Tibial nerve (tissue), 4 donors: ENCODE results near the gene PHF12. TPM values are rescaled to one million over a fixed set of nuclear protein-coding genes. Genes with fewer than 3 reads are reported as not detected.

Source experiments
- DNase-seq, 2 donors: peaks; one replicate each; pipeline ENCODE4 v3.0.0-alpha.2; 2019; ENCODE audit warnings: low spot score in 2 of 2
- H3K27ac ChIP-seq, 4 donors: fragments of 200-600 bp; sonication (generic) in 3 of 4; one replicate each; pipeline ENCODE4 v1.5.1; 2017 to 2019; ENCODE audit warnings: mild to moderate bottlenecking in 1 of 4
- H3K27me3 ChIP-seq, 2 donors: fragments of 200-600 bp; sonication (generic) in 1 of 2; one replicate each; pipeline versions ENCODE4 v1.5.1 to v1.6.0; 2017 to 2019
- H3K36me3 ChIP-seq, 3 donors: fragments of 200-600 bp; sonication (generic); one replicate each; pipeline ENCODE4 v1.5.1; 2018 to 2019
- H3K4me1 ChIP-seq, 4 donors: fragments of 200-600 bp; sonication (generic) in 3 of 4; one replicate each; pipeline ENCODE4 v1.5.1; 2017 to 2019
- H3K4me3 ChIP-seq, 4 donors: fragments of 200-600 bp; sonication (generic) in 3 of 4; one replicate each; pipeline ENCODE4 v1.5.1; 2017 to 2019; ENCODE audit warnings: mild to moderate bottlenecking in 1 of 4, moderate library complexity in 1 of 4
- H3K9me3 ChIP-seq, 4 donors: fragments of 200-600 bp; sonication (generic) in 3 of 4; one replicate each; pipeline ENCODE4 v1.5.1; 2017 to 2019
- CTCF ChIP-seq, 5 experiments: fragments of 200-600 bp in 3 of 5; fragments of 450-650 bp in 2 of 5; sonication (generic) in 3 of 5; IDR thresholded peaks; one replicate each; pipeline ENCODE4 v1.5.1; 2016 to 2019; ENCODE audit warnings: antibody characterized with exemption in 5 of 5, mild to moderate bottlenecking in 3 of 5, moderate library complexity in 2 of 5
- EP300 ChIP-seq, 2 donors: sonication (generic); formaldehyde crosslinking; IDR thresholded peaks; one replicate each; pipeline ENCODE4 v1.6.1; 2017; ENCODE audit warnings: antibody characterized with exemption in 2 of 2, mild to moderate bottlenecking in 1 of 2
- POLR2A ChIP-seq, 2 donors: fragments of 450-650 bp; IDR thresholded peaks; one replicate each; pipeline ENCODE4 v1.6.1; 2017; ENCODE audit warnings: antibody characterized with exemption in 2 of 2, mild to moderate bottlenecking in 2 of 2, moderate library complexity in 2 of 2
- WGBS, 2 donors: methylation state at CpG; one replicate each; pipeline ENCODE4 v1.1.5; 2018; 5-methylcytosine and 5-hydroxymethylcytosine counted together
- total RNA-seq, 4 donors: library from RNA; depleted of rRNA; stranded (reverse); fragments of >200 nt; gene quantifications; one replicate each; pipeline ENCODE4 v1.1.0, GENCODE V29; 2016

Gene PHF12
- total RNA-seq, 4 donors from 2014 or later = 45.7 to 95.1 (median 49.6) TPM

- Histone ChIP-seq H3K27ac (no peak overlapping the region), H3K9me3 (no peaks in the 10 kb centered on the region), H3K4me1 (peaks cover 0 to 11% (median 0%) of the 10 kb centered on the region in 4 donors), H3K27me3 (peaks cover 0 to 36% of the 10 kb centered on the region in 2 donors), H3K36me3 (no peaks in the 10 kb centered on the region), H3K4me3 (no peak overlapping the region)
- 93 to 100% methylated on average over 1 of the region's 1 CpG for WGBS, 2 donors
- DNase-seq = no peak
- TF ChIP-seq CTCF (IDR thresholded peaks at IDR 0.05) (no peak), POLR2A (IDR thresholded peaks at IDR 0.05) (no peak), EP300 (IDR thresholded peaks at IDR 0.05) (no peak)
Measured at GRCh38 chr17:28988475-28988874, 37.2 kb upstream of the PHF12 start.

GRCh38 chr17:28986714-28987655, 35.7 kb upstream of the PHF12 start:
- peaks cover 0 to 15% (median 2%) of the 10 kb centered on the region in 4 donors for H3K4me1 ChIP-seq
- TF ChIP-seq CTCF (IDR thresholded peaks at IDR 0.05) = no peak
- no peak for TF ChIP-seq EP300 (IDR thresholded peaks at IDR 0.05)
- no peak for TF ChIP-seq POLR2A (IDR thresholded peaks at IDR 0.05)
- H3K4me3 ChIP-seq = no peak overlapping the region
- no peaks in the 10 kb centered on the region for H3K9me3 ChIP-seq
- no peaks in the 10 kb centered on the region for H3K36me3 ChIP-seq
- H3K27me3 ChIP-seq = peaks cover 0 to 36% of the 10 kb centered on the region in 2 donors
- DNase-seq = no peak
- 69 to 71% methylated on average over 12 to 13 of the region's 15 CpGs for WGBS, 2 donors
- H3K27ac ChIP-seq = no peak overlapping the region

GRCh38 chr17:28985950-28986713, 34.8 kb upstream of the PHF12 start:
- DNase-seq = no peak
- Histone ChIP-seq H3K4me3 (no peak overlapping the region), H3K27me3 (peaks cover 0 to 36% of the 10 kb centered on the region in 2 donors), H3K9me3 (no peaks in the 10 kb centered on the region), H3K27ac (no peak overlapping the region), H3K4me1 (peaks cover 0 to 15% (median 2%) of the 10 kb centered on the region in 4 donors), H3K36me3 (no peaks in the 10 kb centered on the region)
- WGBS, 2 donors = 13 to 23% methylated on average over 20 to 29 of the region's 36 CpGs
- TF ChIP-seq POLR2A (IDR thresholded peaks at IDR 0.05) (no peak), EP300 (IDR thresholded peaks at IDR 0.05) (no peak), CTCF (IDR thresholded peaks at IDR 0.05) (no peak)

- Histone ChIP-seq H3K36me3 (no peaks in the 10 kb centered on the region), H3K27ac (no peak overlapping the region), H3K9me3 (no peaks in the 10 kb centered on the region), H3K27me3 (peaks cover 0 to 34% of the 10 kb centered on the region in 2 donors), H3K4me3 (no peak overlapping the region), H3K4me1 (peaks cover 0 to 15% (median 2%) of the 10 kb centered on the region in 4 donors)
- no peak for TF ChIP-seq POLR2A (IDR thresholded peaks at IDR 0.05)
- TF ChIP-seq EP300 (IDR thresholded peaks at IDR 0.05) = no peak
- no peak for TF ChIP-seq CTCF (IDR thresholded peaks at IDR 0.05)
- 32 to 40% methylated on average over 7 of the region's 7 CpGs for WGBS, 2 donors
- no peak for DNase-seq
Measured at GRCh38 chr17:28983286-28984230, 32.2 kb upstream of the PHF12 start.
